Measurements from ENCODE around the gene CXCL1.

CXCL1 gene

GRCh38 chr4:73852771-73853170 is 16.4 kb upstream of the CXCL1 start:
- DNase-seq, result no peak

GRCh38 chr4:73853246-73853704 is 15.9 kb upstream of the CXCL1 start, which contains the start of gene PF4V1:
Gene PF4V1, plus strand, starts transcription at chr4:73853296. Its CDS starts 67 bp downstream, at chr4:73853363.
- DNase-seq, result no peak

GRCh38 chr4:73853718-73854473 is 15.3 kb upstream of the CXCL1 start:
- no peak for DNase-seq

GRCh38 chr4:73855406-73855805 is 13.8 kb upstream of the CXCL1 start:
- no peak for DNase-seq

- DNase-seq, result no peak
These were observed 12.7 kb upstream of the CXCL1 start for GRCh38 chr4:73856518-73856917.

- DNase-seq, result no peak
These were observed 9.5 kb upstream of the CXCL1 start for GRCh38 chr4:73859614-73860088.

- no peak for DNase-seq
These were observed 9.0 kb upstream of the CXCL1 start for GRCh38 chr4:73860181-73860580.

GRCh38 chr4:73860917-73861316 is 8.3 kb upstream of the CXCL1 start:
- DNase-seq, result no peak

- DNase-seq, result no peak
These were observed 6.9 kb upstream of the CXCL1 start for GRCh38 chr4:73862322-73862721.

GRCh38 chr4:73864365-73864764 is 4.8 kb upstream of the CXCL1 start:
- no peak for DNase-seq

- no peak for DNase-seq
These were observed 4.2 kb upstream of the CXCL1 start for GRCh38 chr4:73864961-73865360.

- no peak for DNase-seq
These were observed 3.6 kb upstream of the CXCL1 start for GRCh38 chr4:73865431-73866096.

GRCh38 chr4:73866246-73866645 is 2.9 kb upstream of the CXCL1 start:
- DNase-seq, result no peak

- peak; percentile 31 for DNase-seq
These were observed 1.4 kb upstream of the CXCL1 start for GRCh38 chr4:73867783-73868182.

GRCh38 chr4:73868206-73869129 is 725 bp upstream of the CXCL1 start:
- DNase-seq, result no peak

GRCh38 chr4:73870260-73870659 is 1.1 kb downstream of the CXCL1 start:
- DNase-seq, result no peak

- no peak for DNase-seq
These were observed 1.6 kb downstream of the CXCL1 start for GRCh38 chr4:73870768-73871167.

GRCh38 chr4:73871511-73872310 is 2.5 kb downstream of the CXCL1 start:
- no peak for DNase-seq

- no peak for DNase-seq
These were observed 3.3 kb downstream of the CXCL1 start for GRCh38 chr4:73872316-73873108.

- DNase-seq, result no peak
These were observed 5.2 kb downstream of the CXCL1 start for GRCh38 chr4:73874386-73874785.

- no peak for DNase-seq
These were observed 6.2 kb downstream of the CXCL1 start for GRCh38 chr4:73875401-73875800.
